HG03139 (cell line): Measurements from ENCODE around the gene SLC35F4.

Experiments
- ATAC-seq: cut with Tn5 transposase; IDR thresholded peaks from one replicate; pipeline ENCODE4 v1.9.1; 2021; ENCODE audit not compliant: unreplicated experiment

SLC35F4 gene

GRCh38 chr14:57549016-57549564, 316.8 kb downstream of the SLC35F4 start:
- ATAC-seq, result no peak

GRCh38 chr14:57547131-57547530, 318.8 kb downstream of the SLC35F4 start:
- ATAC-seq, result no peak

- ATAC-seq, result no peak
Observed at GRCh38 chr14:57533214-57533613, 332.7 kb downstream of the SLC35F4 start.

- no peak for ATAC-seq
Observed at GRCh38 chr14:57530571-57530970, 335.3 kb downstream of the SLC35F4 start.

- ATAC-seq, result no peak
Observed at GRCh38 chr14:57526942-57527341, 338.9 kb downstream of the SLC35F4 start.

- no peak for ATAC-seq
Observed at GRCh38 chr14:57519043-57519442, 346.8 kb downstream of the SLC35F4 start.
